ENCODE results near the gene RNF10. TPM values are rescaled to one million over a fixed set of nuclear protein-coding genes. Genes with fewer than 3 reads are reported as not detected.
A peak's percentile ranks its signal among the peaks of the same experiment; 100 is the strongest.

Gene RNF10
- total and polyA plus RNA-seq, 8 donors: 124 to 656 (median 191) TPM

GRCh38 chr12:120495731-120496412 lies 38.3 kb upstream of the RNF10 start, which contains the start of gene DYNLL1:
Gene DYNLL1, plus strand, starts transcription at chr12:120496113. Its CDS starts 309 bp downstream, at chr12:120496422.
- 0 to 1% (median 1%) methylated on average over 35 to 53 of the region's 53 CpGs for WGBS, 5 donors
- Histone ChIP-seq H3K27ac (peak within 1 kb of the TSS; percentile 81 to 93 (median 88)), H3K36me3 (peaks cover 5 to 33% (median 29%) of the 10 kb centered on the region in 4 donors), H3K9me3 (no peaks in the 10 kb centered on the region), H3K4me1 (peaks cover 17 to 39% (median 30%) of the 10 kb centered on the region in 4 donors), H3K27me3 (no peaks in the 10 kb centered on the region), H3K4me3 (peak within 1 kb of the TSS; percentile 92 to 98 (median 96))
- TF ChIP-seq EP300 (IDR thresholded peaks at IDR 0.05) (peak; percentile 66), POLR2A (IDR thresholded peaks at IDR 0.05) (peak in 1 of 4 donors; percentile 58), POLR2AphosphoS5 (IDR thresholded peaks at IDR 0.05) (peak; percentile 48 to 95 (median 90))
- TF ChIP-seq, protein P1, sequence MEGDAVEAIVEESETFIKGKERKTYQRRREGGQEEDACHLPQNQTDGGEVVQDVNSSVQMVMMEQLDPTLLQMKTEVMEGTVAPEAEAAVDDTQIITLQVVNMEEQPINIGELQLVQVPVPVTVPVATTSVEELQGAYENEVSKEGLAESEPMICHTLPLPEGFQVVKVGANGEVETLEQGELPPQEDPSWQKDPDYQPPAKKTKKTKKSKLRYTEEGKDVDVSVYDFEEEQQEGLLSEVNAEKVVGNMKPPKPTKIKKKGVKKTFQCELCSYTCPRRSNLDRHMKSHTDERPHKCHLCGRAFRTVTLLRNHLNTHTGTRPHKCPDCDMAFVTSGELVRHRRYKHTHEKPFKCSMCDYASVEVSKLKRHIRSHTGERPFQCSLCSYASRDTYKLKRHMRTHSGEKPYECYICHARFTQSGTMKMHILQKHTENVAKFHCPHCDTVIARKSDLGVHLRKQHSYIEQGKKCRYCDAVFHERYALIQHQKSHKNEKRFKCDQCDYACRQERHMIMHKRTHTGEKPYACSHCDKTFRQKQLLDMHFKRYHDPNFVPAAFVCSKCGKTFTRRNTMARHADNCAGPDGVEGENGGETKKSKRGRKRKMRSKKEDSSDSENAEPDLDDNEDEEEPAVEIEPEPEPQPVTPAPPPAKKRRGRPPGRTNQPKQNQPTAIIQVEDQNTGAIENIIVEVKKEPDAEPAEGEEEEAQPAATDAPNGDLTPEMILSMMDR (IDR thresholded peaks at IDR 0.05): peak in 2 of 7 experiments; percentile 29 to 31
- peak; percentile 98 for DNase-seq
- intact Hi-C loops (cut with DNase I; ENCODE audit: low total_unique reads): no loop called here

GRCh38 chr12:120496413-120497340 lies 37.5 kb upstream of the RNF10 start:
- 0 to 1% (median 1%) methylated on average over 47 of the region's 47 CpGs for WGBS, 5 donors
- DNase-seq: peak; percentile 59 to 84
- H3K9me3 ChIP-seq: no peaks in the 10 kb centered on the region
- TF ChIP-seq, protein P1 (IDR thresholded peaks at IDR 0.05): no peak
- TF ChIP-seq EP300 (IDR thresholded peaks at IDR 0.05) (no peak), POLR2AphosphoS5 (IDR thresholded peaks at IDR 0.05) (no peak), POLR2A (IDR thresholded peaks at IDR 0.05) (no peak)
- peaks cover 5 to 32% (median 27%) of the 10 kb centered on the region in 4 donors for H3K36me3 ChIP-seq
- H3K27ac ChIP-seq: peak overlapping the region; percentile 81 to 93 (median 88)
- peaks cover 17 to 39% (median 30%) of the 10 kb centered on the region in 4 donors for H3K4me1 ChIP-seq
- intact Hi-C loops (cut with DNase I; ENCODE audit: low total_unique reads): no loop called here
- H3K27me3 ChIP-seq: no peaks in the 10 kb centered on the region
- H3K4me3 ChIP-seq: peak overlapping the region; percentile 92 to 98 (median 96)

DNA sequence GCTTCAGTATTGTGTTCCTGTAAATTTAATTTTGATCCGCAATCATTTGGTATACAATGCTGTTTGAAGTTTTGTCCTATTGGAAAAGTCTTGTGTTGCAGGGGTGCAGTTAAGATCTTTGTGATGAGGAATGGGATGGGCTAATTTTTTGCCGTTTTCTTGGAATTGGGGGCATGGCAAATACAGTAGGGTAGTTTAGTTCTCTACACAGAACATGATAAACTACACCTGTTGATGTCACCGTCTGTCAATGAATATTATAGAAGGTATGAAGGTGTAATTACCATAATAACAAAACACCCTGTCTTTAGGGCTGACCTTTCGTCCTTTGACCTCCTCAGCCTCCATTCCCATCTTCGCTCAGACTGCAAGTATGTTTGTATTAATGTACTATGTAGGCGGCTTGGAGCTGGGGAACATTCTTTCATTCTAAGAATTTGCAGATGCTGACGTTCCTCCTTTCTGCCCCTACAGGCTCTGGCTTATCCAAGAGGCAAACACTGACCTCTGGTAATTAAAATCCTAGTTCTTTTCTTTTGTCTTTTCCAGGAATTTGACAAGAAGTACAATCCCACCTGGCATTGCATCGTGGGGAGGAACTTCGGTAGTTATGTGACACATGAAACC lies 36.5 kb upstream of the RNF10 start:
- intact Hi-C loops (cut with DNase I; ENCODE audit: low total_unique reads): no loop called here
- TF ChIP-seq, protein P1 (IDR thresholded peaks at IDR 0.05): no peak
- Histone ChIP-seq H3K27me3 (no peaks in the 10 kb centered on the region), H3K36me3 (peaks cover 5 to 38% (median 31%) of the 10 kb centered on the region in 4 donors), H3K9me3 (no peaks in the 10 kb centered on the region), H3K4me1 (peaks cover 17 to 39% (median 30%) of the 10 kb centered on the region in 4 donors), H3K27ac (peak overlapping the region in 4 of 5 donors; percentile 6 to 93 (median 86)), H3K4me3 (peak overlapping the region; percentile 92 to 98 (median 96))
- WGBS, 5 donors: 21 to 23% (median 21%) methylated on average over 9 of the region's 9 CpGs
- DNase-seq: no peak

Data from stomach (tissue), 9 donors.